HL-60/S4 (cell line): ENCODE measurements around the gene NPAS2.

Experiments used
- in situ Hi-C: fragments of 300-500 bp; cut with MboI; formaldehyde crosslinking; loops from 2 replicates; pipeline ENCODE4 v1.14.3; 2022; ENCODE audit warnings: low sequenced_read_pairs

The NPAS2 gene

GRCh38 chr2:100820523-100821254, 750 bp downstream of the NPAS2 start:
- in situ Hi-C loops: no loop called here

- in situ Hi-C loops: no loop called here
Observed at GRCh38 chr2:100821255-100821910, 1.4 kb downstream of the NPAS2 start.

- in situ Hi-C loops: no loop called here
Observed at GRCh38 chr2:100821911-100822265, 1.9 kb downstream of the NPAS2 start.

- in situ Hi-C loops: no loop called here
Observed at GRCh38 chr2:100822587-100823248, 2.8 kb downstream of the NPAS2 start.

GRCh38 chr2:100823665-100824438, 3.9 kb downstream of the NPAS2 start:
- in situ Hi-C loops: no loop called here

GRCh38 chr2:100824842-100825241, 4.9 kb downstream of the NPAS2 start:
- in situ Hi-C loops: no loop called here

GRCh38 chr2:100826494-100826893, 6.6 kb downstream of the NPAS2 start:
- in situ Hi-C loops: no loop called here

GRCh38 chr2:100831158-100831750, 11.3 kb downstream of the NPAS2 start:
- in situ Hi-C loops: no loop called here

GRCh38 chr2:100831831-100832230, 11.9 kb downstream of the NPAS2 start:
- in situ Hi-C loops: no loop called here

GRCh38 chr2:100832885-100833284, 12.9 kb downstream of the NPAS2 start:
- in situ Hi-C loops: no loop called here

- in situ Hi-C loops: no loop called here
Observed at GRCh38 chr2:100833331-100833730, 13.4 kb downstream of the NPAS2 start.

- in situ Hi-C loops: no loop called here
Observed at GRCh38 chr2:100834221-100834620, 14.3 kb downstream of the NPAS2 start.

GRCh38 chr2:100835006-100835659, 15.2 kb downstream of the NPAS2 start:
- in situ Hi-C loops: no loop called here

GRCh38 chr2:100840519-100840918, 20.6 kb downstream of the NPAS2 start:
- in situ Hi-C loops: no loop called here

GRCh38 chr2:100842241-100842922, 22.4 kb downstream of the NPAS2 start:
- in situ Hi-C loops: no loop called here

- in situ Hi-C loops: no loop called here
Observed at GRCh38 chr2:100844514-100844913, 24.6 kb downstream of the NPAS2 start.

GRCh38 chr2:100845141-100845991, 25.4 kb downstream of the NPAS2 start:
- in situ Hi-C loops: no loop called here

GRCh38 chr2:100846716-100847115, 26.8 kb downstream of the NPAS2 start:
- in situ Hi-C loops: no loop called here

- in situ Hi-C loops: no loop called here
Observed at GRCh38 chr2:100852447-100852846, 32.5 kb downstream of the NPAS2 start.
